ENCODE data around the gene NOSIP. TPM values are rescaled to one million over a fixed set of nuclear protein-coding genes. Genes with fewer than 3 reads are reported as not detected.

Gene NOSIP
- total RNA-seq, 1 donor from 2014 or later, result 49.9 TPM

GRCh38 chr19:49570138-49570856 is 10.1 kb downstream of the NOSIP start:
- intact Hi-C loops (cut with micrococcal nuclease), result loop anchor here (1.0 to 10.0 kb wide), 7 partner anchors 23 to 475 kb away; partner anchors contain the start of gene FLT3LG
- H3K9me3 Mint-ChIP-seq, result no peaks in the 10 kb centered on the region
- ATAC-seq (ENCODE audit: low read depth) (peak; percentile 93), DNase-seq (no peak)
- POLR2A ChIA-PET, result interaction anchor here (0.6 to 1.8 kb wide), 6 partner anchors 10 to 359 kb away, joined by 3 to 9 read pairs (median 4); partner anchors contain the start of genes ATF5, FCGRT, NOSIP and NUP62
- peak overlapping the region; percentile 53 for H3K27ac Mint-ChIP-seq
- TF ChIP-seq CTCF (IDR thresholded peaks at IDR 0.05), result peak; percentile 98
- peaks cover 26% of the 10 kb centered on the region for H3K36me3 Mint-ChIP-seq (ENCODE audit: low read depth)
- H3K4me1 Mint-ChIP-seq, result peaks cover 30% of the 10 kb centered on the region
- no peaks in the 10 kb centered on the region for H3K27me3 Mint-ChIP-seq
- CTCF ChIA-PET, result interaction anchor here (0.7 to 4.1 kb wide), 21 partner anchors 10 to 345 kb away, joined by 3 to 25 read pairs (median 5); partner anchors contain the start of genes FLT3LG, NOSIP, PRMT1 and PRR12
- peak overlapping the region; percentile 41 for H3K4me3 Mint-ChIP-seq

- Mint-ChIP-seq H3K27ac (peak overlapping the region; percentile 79), H3K36me3 (ENCODE audit: low read depth) (peaks cover 9% of the 10 kb centered on the region), H3K4me1 (peaks cover 45% of the 10 kb centered on the region), H3K4me3 (no peak overlapping the region), H3K9me3 (no peaks in the 10 kb centered on the region), H3K27me3 (no peaks in the 10 kb centered on the region)
- ATAC-seq (ENCODE audit: low read depth), result peak; percentile 38
- ChIA-PET POLR2A (no interaction called here), CTCF (interaction anchor here (1.2 to 4.1 kb wide), 2 partner anchors 21 to 109 kb away, joined by 6 to 25 read pairs; partner anchors contain the start of gene PRMT1)
- DNase-seq, result no peak
- intact Hi-C loops (cut with micrococcal nuclease), result no loop called here
- no peak for TF ChIP-seq CTCF (IDR thresholded peaks at IDR 0.05)
These were observed 12.4 kb downstream of the NOSIP start for GRCh38 chr19:49567861-49568441.

- H3K27ac Mint-ChIP-seq, result no peak overlapping the region
- peaks cover 11% of the 10 kb centered on the region for H3K36me3 Mint-ChIP-seq (ENCODE audit: low read depth)
- ChIA-PET CTCF (interaction anchor here (0.6 to 1.1 kb wide), 2 partner anchors 9 to 20 kb away, joined by 3 read pairs; no protein-coding TSS in a partner anchor), POLR2A (interaction anchor here (0.6 to 1.1 kb wide), 3 partner anchors 57 to 369 kb away, joined by 3 to 4 read pairs (median 4); partner anchors contain the start of gene RPL13A)
- DNase-seq, result no peak
- intact Hi-C loops (cut with micrococcal nuclease), result no loop called here
- no peaks in the 10 kb centered on the region for H3K27me3 Mint-ChIP-seq
- H3K4me3 Mint-ChIP-seq, result no peak overlapping the region
- H3K9me3 Mint-ChIP-seq, result no peaks in the 10 kb centered on the region
- TF ChIP-seq CTCF (IDR thresholded peaks at IDR 0.05), result no peak
- ATAC-seq (ENCODE audit: low read depth), result no peak
- H3K4me1 Mint-ChIP-seq, result peaks cover 51% of the 10 kb centered on the region
These were observed 14.1 kb downstream of the NOSIP start for GRCh38 chr19:49566302-49566701.

- no peak for TF ChIP-seq CTCF (IDR thresholded peaks at IDR 0.05)
- Mint-ChIP-seq H3K27ac (no peak overlapping the region), H3K27me3 (no peaks in the 10 kb centered on the region), H3K4me3 (no peak overlapping the region), H3K9me3 (no peaks in the 10 kb centered on the region), H3K36me3 (ENCODE audit: low read depth) (peaks cover 11% of the 10 kb centered on the region), H3K4me1 (peaks cover 54% of the 10 kb centered on the region)
- CTCF ChIA-PET, result interaction anchor here (1.1 to 1.5 kb wide), 2 partner anchors 8 to 18 kb away, joined by 3 to 6 read pairs; no protein-coding TSS in a partner anchor
- POLR2A ChIA-PET, result interaction anchor here (0.6 kb wide), 1 partner anchor 269 kb away, joined by 3 read pairs; no protein-coding TSS in a partner anchor
- intact Hi-C loops (cut with micrococcal nuclease), result no loop called here
- no peak for ATAC-seq (ENCODE audit: low read depth)
- no peak for DNase-seq
These were observed 15.1 kb downstream of the NOSIP start for GRCh38 chr19:49565261-49565660.

- DNase-seq (no peak), ATAC-seq (ENCODE audit: low read depth) (no peak)
- TF ChIP-seq CTCF (IDR thresholded peaks at IDR 0.05), result no peak
- intact Hi-C loops (cut with micrococcal nuclease), result no loop called here
- CTCF ChIA-PET, result interaction anchor here (1.5 kb wide), 1 partner anchor 18 kb away, joined by 6 read pairs; no protein-coding TSS in a partner anchor
- Mint-ChIP-seq H3K27ac (no peak overlapping the region), H3K27me3 (no peaks in the 10 kb centered on the region), H3K4me1 (peaks cover 54% of the 10 kb centered on the region), H3K4me3 (no peak overlapping the region), H3K9me3 (no peaks in the 10 kb centered on the region), H3K36me3 (ENCODE audit: low read depth) (peaks cover 17% of the 10 kb centered on the region)
- POLR2A ChIA-PET, result interaction anchor here (0.6 kb wide), 1 partner anchor 268 kb away, joined by 3 read pairs; no protein-coding TSS in a partner anchor
These were observed 15.7 kb downstream of the NOSIP start for GRCh38 chr19:49564616-49565045.
